Measurements from ENCODE around the gene KDM4C.
"Not testable (repeated sequence)": the region's sequence is repeated elsewhere in the genome, so short reads cannot be mapped to it uniquely, and the experiment has no call there.

Gene KDM4C

DNA sequence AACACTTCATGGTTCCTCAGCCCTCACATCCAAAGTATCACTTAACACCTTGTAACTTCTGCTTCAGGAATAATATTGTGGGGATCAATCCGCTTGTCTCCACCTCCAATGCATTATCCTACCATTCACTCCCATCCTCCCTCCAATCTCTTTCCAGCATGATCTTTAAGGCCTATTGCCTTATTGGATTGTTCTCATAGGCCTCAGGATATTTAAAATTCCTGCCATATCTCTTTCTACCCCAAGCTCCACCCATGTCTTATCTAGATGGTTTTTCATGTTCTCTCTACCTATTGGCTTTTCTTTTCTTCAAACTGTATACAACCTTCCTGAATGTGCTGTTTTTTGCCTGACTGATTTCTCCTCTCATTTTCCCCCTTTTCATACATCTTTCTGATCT is 7.2 kb downstream of the KDM4C start:
- DNase-seq: no peak

DNA sequence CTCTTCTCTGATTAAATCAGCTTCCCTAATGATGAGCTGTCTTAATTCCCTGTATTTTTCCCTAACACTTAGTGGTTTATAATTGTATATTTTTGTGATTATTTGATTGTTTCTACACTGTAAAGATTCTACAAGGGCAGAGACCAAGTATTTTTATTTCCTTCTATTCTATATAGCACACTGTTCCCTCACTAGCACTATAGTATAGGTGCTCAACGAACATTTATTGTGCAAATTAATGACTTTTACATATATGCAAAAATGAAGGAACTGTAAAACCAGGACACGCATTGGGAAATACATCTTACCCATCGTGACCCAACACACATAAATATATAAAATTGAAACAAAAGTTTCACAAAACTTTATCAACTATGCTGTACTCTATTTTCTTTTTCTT is 7.6 kb downstream of the KDM4C start:
- no peak for DNase-seq

DNA sequence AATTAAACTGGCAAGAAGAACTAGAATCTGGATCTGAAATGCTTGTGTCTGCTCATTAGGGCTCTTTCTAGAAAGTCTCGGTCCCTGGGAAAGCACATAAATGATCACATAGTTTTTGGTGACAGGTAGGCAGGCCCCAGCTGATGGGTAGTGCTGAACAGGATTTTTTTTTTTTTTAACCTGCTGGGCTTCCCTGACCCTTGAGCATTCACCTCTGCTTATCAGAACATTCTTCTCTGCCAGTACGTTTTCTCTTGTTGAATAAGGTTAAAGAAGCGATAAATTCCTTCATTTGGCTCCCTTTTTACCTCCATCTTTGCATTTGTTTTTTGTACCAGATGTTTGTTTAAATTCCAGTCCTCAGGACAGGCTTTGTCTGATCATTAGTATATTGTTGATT is 8.8 kb downstream of the KDM4C start:
- no peak for DNase-seq

DNA sequence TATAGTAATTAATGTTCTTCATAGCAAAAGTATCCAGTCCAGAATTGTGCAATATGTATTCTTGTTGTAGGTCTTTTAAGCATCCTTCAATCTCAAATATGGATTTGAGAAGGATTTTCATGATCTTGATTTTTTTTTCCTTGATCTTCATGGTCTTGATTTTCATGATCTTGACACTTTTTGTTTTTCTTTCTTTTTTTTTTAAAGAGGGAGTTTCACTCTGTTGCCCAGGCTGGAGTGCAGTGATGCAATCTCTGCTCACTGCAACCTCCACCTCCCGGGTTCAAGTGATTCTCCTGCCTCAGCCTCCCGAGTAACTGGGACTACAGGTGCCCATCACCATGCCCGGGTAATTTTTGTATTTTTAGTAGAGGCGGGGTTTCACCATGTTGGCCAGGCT is 10.8 kb downstream of the KDM4C start:
- DNase-seq: not testable (repeated sequence)

DNA sequence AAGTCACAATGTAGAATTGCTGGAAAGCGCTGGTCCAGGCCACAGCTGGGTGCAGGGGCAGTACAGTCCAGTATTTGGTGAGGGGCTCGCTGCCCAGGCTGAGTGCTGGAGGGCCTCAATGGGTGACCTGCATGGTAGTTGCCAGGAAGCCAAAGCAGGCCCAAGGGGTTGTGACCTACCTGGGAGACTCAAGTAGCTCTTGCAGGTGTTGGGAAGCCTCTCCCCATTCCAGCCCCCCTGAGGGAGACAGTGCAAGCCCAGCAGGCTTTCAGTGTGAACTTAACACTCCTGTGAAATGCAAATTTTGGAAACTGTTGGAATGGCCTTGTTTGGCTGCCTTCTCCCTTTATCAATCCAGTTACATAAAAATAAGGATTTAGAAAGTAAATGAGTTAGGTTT is 13.9 kb downstream of the KDM4C start:
- DNase-seq: no peak

DNA sequence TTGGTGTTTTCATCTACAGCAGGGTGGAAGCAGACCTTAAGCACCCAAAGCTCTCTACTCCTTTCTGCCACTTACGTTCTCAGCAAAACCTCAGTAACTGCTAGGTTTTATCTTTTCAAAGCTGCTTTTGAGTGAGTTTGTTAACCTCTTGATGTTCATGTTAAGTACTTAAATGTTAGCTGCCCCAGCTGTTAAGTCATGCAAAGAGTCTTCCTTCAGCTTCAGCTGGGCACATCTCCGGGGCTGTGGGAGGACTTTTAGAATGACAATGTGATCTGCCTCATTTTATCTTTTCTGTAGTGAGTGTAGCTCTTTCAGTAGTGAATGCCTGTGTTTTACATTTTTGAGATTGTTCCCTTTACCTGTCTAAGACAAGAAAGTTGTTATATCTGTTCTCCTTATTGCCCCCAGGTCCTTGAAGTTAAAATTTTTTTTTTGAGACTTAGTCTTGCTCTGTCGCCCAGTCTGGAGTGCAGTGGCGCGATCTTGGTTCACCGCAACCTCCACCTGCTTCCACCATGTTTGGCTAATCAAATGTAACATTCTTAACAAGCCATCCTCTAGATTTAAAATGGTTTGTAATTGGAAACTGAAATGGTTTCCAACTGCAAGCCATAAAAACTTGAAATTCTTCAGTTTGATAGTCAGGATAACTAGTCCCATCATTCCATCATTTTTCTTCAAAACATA is 19.6 kb downstream of the KDM4C start:
- DNase-seq: no peak

DNA sequence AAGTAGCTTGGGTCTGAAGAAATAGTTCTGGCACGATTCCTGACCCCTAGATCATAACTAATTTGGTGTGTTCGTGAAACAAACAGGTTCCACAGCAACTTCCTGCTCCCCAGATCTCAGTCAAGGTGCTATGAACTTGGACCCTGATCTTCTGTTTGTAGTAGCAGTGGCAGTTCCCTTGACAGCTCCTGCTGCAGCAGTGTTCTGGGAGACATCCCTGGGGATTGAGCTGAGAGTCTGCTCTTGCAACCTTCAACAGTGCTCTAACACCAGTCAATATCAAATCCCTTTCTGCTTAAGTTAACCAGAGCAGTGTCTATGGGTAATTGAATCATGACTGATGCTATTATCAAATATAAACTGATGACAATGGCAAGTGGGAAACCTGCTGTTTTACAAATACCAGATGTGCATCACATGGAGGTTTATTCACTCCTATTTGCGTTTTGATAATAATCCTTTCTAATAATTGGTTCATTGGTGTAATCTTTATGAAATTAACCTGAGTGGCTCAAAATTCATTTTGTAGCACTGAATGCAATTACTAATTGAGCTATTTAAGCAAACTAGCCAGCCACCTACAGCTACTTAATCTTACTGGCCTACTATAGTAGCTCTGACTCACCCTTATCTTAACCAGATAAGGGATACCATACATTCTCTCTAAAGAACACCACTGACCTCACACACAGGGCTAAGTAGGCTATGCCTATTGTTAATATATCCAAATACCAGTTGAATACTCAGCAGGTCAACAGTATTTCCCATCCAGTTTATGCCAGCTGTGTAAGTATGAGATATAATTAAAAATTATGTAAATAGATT is 21.9 kb downstream of the KDM4C start:
- DNase-seq: no peak

DNA sequence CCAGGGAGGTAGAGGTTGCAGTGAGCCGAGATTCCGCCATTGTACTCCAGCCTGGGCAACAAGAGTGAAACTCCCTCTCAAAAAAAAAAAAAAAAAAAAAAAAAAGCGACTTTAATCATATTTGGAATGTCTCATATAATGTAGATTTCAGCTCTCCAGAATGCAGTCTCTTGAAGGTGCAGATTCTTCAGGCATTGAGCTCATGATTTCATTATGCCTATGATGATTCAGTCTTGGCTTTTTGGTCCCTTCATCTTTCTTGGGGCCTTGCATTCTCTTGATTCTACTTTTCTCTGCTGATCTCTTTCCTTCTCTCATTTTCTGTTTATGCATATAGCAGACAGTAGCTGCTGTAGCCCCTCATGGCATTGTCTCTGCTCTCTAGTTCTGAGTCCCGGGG is 22.9 kb downstream of the KDM4C start:
- no peak for DNase-seq

DNA sequence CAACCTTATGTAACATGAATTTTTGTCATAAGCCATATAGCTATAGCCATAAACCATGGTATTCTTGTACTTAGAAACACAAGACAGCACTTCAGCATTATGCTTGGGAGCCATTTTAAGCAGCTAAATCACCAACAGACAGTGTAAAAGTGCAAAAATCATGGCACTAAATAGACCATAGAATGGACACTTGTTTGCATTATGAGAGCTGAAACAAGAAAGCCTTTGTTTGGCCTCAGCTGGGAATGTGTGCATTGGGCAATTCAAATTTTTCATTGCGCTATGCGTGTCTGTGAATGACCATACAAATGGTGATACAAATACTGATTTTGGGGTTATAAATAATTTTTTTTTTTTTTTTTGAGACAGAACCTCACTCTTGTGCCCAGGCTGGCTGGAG is 23.7 kb downstream of the KDM4C start:
- no peak for DNase-seq

DNA sequence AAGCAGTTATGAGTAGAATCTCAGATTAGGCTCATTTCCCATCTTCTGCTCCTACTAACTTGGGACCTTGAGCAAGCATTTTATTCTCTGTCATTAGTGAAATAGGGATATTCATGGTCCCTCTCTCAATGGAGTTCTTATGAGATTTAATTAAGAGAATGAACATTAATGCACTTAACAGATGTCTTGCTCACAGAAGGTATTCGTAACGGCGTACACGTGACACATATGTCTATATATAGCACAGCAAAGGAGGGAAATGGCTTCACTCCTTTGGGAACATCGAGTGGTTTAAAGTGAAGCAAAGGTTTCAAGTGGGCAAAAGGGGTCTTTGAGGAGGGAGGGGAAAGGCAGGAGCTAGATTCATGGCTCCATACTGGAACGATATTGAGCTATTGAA is 24.6 kb downstream of the KDM4C start:
- DNase-seq: no peak

DNA sequence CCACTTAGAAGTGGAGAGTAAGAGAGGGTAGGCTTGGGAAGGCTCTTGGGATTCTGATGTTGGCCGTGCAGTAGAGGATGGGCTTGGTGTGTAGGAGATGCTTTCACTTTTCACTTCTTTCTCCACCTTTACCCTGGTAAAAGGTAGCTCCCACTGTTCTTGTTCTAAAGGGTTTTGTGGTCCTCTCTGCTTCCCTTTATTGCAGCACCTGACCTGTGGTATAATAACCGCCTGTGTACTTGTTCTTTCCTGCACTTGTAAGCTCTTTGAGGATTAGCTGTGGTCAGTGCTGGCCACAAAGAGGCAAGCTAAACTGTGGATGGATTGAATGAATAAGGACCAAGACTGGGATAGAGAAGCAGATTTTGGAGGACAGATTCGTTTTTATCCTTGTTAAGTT is 25.2 kb downstream of the KDM4C start:
- DNase-seq: no peak

DNA sequence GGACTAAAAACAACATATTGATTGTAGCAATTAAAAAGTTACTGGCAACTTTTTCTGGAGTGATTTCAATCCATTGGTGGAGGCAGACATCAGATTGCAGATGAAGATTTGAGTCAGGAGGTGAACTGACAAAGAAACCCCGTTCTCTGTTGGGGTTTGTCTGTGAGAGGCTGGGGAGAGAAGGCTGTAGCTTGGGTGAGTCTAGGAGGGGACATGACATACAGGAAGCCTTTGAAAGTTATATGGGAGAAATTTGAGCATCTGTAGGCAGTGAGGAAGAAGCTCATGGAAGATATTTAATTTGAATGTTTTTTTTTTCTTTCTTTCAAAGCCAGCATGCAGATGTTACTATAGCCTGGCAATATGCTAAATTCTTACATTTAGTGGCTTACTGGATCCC is 26.0 kb downstream of the KDM4C start:
- DNase-seq: no peak

DNA sequence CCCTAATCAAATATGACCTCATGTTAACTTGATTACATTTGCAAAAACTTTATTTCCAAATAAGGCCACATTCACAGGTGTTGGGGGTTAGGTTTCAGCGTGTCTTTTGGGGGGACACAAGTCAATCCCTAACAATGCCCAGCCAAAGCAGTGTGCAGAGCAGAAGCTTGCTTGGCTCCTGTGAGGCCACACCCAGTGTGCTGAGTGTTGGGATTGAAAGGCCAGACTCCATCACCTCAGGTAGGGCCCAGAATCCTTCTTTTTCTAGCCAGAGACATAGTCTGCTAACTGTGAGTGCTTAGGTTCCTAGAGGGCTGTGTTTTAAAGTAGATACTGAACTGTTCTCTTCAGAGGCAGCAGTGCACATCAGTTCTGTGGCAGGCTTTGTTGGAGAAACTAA is 27.9 kb downstream of the KDM4C start:
- no peak for DNase-seq

DNA sequence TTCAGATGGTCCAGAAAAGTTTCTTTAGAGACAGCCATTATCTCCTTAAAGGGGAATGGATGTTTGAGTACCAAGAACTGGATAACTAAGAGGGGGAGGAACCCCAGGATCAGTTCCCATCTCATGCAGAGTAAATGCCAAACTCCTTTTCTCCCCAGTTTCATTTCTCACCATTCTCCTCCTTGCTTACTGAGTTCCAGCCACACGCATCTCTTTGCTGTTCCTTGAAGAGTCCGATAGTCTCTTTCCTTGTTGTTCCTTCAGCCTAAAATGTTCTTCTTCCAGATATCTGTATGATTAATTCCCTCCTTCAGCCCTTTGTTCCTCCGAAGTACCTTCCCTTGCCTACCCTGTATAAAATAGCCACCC is 30.0 kb downstream of the KDM4C start:
- DNase-seq: no peak

DNA sequence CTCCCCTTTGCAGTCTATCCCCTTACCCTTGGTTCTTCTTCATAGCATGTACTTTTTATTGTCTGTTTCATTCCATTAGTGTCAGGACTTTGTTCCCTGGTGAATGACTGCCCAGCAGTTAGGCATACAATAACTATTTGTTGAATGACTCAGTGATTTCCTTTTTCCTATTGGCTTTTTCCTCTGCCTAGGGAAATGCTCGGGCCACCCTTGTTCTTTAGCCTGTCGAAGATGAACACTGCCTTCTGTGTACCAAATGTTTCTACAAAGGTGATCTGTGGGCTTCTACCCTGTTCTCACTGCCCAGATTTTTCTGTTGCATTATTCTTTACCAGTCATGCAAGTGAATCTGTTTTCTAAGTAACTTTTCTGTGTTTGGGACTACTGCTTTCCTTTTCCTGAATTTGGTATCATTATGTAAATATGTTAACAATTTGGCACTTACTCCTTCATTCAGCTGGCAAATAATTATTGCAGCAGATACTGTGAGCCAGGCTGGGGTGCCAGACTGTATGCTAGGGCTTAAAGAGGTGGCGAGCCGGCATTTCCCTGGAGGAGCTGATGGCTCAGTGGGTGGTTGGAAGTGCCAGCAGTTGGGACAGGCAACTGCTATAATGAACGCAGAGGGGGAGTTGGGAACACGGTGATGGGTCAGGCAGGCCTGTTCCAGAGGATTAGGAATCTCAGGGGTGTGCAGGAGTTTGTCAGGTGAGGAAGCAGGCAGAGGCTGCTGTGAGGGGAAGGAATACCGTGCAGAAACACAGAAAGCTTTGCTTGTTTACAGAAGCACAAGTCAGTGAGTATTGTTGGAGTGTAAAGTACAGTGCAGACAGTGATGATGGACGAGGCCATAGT is 30.6 kb downstream of the KDM4C start:
- no peak for DNase-seq

DNA sequence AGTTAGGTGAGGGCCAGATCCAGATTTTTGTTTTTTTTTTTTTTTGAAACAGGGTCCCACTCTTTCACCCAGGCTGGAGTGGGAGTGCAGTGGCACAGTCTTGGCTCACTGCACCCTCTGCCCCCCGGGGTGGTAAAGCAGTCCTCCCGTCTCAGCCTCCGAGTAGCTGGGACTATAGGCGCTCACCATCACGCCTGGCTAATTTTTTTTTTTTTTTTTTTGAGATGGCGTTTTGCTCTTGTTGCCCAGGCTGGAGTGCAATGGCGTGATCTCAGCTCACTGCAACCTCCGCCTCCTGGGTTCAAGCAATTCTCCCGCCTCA is 31.2 kb downstream of the KDM4C start:
- DNase-seq: not testable (repeated sequence)

DNA sequence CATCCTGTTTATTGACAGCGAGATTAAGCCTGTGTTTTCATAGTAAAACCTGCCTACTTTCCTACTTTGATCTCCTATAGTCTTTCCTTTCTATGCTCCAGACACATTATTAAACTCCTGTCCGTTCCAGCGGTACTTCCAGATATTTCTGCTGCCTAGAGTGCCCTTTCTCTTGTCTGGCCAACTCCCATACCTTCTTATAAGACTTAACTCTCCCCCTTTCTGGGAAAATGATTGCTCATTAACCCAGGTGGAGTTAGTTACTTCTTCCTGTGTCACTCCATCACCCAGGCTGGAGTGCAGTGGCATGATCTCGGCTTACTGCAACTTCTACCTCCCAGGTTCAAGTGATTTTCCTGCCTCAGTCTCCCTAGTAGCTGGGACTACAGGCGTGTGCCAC is 33.1 kb downstream of the KDM4C start:
- no peak for DNase-seq

DNA sequence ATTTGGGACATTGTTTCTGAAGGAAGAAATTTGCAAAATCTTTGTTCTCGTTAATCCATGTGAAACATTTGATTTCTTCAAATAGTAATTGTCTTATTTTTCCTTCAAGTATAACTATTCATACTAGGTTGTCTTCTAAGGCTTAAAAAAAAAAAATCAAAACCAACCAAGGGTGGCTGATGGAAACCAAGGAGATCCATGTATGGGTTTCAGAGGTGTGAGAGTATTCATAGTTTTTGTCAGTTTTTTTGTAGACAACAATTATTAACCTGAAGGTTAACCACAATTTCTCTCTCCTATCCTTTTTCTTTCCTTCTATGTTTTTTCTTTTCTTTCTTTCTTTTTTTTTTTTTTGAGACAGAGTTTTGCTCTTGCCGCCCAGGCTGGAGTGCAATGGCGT is 35.4 kb downstream of the KDM4C start:
- DNase-seq: no peak

DNA sequence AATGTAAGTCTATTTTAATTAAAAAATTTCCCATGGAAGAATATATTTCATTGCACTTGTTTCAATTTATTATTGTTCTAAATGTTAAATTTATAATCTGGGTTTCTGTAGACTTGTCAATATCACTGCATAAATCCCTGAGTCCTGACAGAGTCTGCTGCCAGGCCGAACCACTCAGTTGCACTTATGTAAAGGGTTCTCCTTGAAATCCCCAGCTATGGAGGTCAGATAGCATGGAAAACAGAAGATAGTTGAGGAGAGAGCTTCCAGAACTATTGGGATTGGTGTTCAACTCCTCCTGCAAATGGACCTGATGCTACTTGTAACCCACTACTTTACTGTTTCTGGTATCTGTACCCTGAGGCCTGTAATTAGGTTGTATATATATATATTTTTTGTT is 37.2 kb downstream of the KDM4C start:
- no peak for DNase-seq

DNA sequence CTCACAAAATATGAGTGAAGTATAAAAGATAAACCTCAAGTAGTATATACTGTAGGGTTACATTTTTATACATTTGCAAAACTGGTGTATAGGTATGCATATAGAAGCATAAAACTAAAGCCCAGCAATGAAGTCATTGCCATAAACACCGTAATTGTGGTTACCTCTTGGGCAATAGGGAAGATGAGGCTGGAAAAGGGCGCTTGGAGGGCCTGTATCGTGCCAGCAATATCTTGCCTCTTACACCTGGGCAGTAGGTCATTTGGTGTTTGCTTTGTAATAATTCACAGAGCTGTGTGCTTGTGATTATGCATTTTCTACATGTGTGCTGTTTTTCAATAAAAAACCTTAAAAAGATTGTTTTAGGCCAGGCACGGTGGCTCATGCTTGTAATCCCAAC is 45.2 kb downstream of the KDM4C start:
- no peak for DNase-seq

DNA sequence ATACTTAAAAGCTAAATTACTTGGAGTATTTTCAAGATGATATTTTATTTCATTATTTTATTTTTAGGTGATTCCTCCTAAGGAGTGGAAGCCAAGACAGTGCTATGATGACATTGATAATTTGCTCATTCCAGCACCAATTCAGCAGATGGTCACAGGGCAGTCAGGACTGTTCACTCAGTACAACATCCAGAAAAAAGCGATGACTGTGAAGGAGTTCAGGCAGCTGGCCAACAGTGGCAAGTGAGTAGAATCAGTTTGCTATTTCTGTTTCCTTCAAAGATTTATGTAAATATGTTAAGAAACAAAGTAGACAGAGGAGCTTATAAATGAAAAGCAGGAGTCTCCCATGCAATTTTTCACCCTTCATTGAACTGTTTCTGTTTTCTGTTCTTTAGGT is 47.8 kb downstream of the KDM4C start:
- no peak for DNase-seq

DNA sequence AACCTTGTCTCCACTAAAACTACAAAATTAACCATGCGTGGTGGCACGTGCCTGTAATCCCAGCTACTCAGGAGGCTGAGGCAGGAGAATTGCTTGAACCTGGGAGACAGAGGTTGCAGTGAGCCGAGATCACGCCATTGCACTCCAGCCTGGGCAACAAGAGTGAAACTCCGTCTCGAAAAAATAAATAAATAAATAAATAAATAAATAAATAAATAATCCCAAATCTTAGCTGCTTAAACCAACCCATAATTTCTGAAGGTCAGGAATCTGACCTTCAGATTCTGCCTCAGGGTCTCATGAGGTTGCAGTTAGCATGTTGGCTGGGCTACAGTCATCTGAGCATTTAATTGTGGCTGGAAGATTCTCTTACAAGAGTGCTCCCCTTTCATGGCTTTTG is 48.5 kb downstream of the KDM4C start:
- DNase-seq: not testable (repeated sequence)

DNA sequence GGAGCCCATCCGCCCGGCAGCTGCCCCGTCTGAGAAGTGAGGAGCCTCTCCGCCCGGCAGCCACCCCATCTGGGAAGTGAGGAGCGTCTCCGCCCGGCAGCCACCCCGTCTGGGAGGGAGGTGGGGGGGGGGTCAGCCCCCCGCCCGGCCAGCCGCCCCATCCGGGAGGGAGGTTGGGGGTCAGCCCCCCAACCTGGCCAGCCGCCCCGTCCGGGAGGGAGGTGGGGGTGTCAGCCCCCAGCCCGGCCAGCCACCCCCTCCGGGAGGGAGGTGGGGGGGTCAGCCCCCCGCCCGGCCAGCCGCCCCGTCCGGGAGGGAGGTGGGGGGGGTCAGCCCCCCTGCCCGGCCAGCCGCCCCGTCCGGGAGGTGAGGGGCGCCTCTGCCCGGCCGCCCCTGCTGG is 49.9 kb downstream of the KDM4C start:
- DNase-seq: not testable (repeated sequence)

DNA sequence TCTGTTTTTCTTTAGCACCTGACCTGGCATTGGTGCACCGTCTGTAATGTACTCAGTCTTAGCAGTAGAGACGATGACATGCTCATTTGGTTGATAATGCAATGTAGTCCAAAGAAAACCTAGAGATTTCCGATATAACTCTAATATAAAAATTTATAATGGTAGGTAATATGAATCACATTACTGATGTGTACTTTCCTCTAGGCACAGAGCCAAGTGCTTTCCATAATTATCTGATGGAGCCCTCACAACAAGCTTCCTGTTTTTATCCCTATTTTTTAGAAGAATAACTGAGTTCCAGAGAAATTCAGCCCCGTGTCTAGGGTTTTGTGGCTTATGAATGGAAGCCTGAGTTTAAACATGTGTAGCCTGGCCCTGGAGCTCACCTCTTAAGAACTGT is 53.7 kb downstream of the KDM4C start:
- DNase-seq: no peak
